Endothelial cell of umbilical vein (primary cell): ENCODE results near the gene ADARB1. TPM values are rescaled to one million over a fixed set of nuclear protein-coding genes. Genes with fewer than 3 reads are reported as not detected.

Source experiments
- BruUV-seq: library from RNA; stranded (reverse); fragments of 400-500 nt; replicated peaks from 2 replicates; lab custom pipeline; 2021; lab: Mats Ljungman, UMichigan
- CTCF ChIA-PET: fragments of 300-600, 350-600 bp; sonication (Branson Sonifier 250); formaldehyde crosslinking; loops from one replicate; lab custom pipeline; 2021; ENCODE audit warnings: antibody characterized with exemption, inconsistent platforms; lab: Charles Lee
- POLR2A ChIA-PET: fragments of 300-600, 350-600 bp; sonication (Branson Sonifier 250); formaldehyde crosslinking; loops from one replicate; lab custom pipeline; 2021; ENCODE audit warnings: antibody characterized with exemption, inconsistent platforms; lab: Charles Lee
- DNase-seq: peaks from one replicate; pipeline ENCODE4 v3.0.0-alpha.2; 2011; ENCODE audit warnings: low read depth, low spot score
- FAIRE-seq: peaks from 2 replicates; lab custom pipeline; 2011; peaks lifted over from hg19 to GRCh38; lab: Jason Lieb, UNC
- H2AFZ ChIP-seq: 2 replicates; pipeline ENCODE4 v1.6.0; 2012; ENCODE audit warnings: low read depth, low read length, control low read depth, inconsistent platforms
- H3K27ac ChIP-seq: 2 replicates; pipeline ENCODE4 v1.5.1; 2011; ENCODE audit warnings: low read depth, mild to moderate bottlenecking, control low read depth, low read length, moderate library complexity; ENCODE audit not compliant: insufficient read depth
- H3K27me3 ChIP-seq, 2 experiments: 2 replicates each; pipeline versions ENCODE4 v1.6.0 to v1.6.1; 2011; ENCODE audit warnings: low read length in 2 of 2, mixed read lengths in 1 of 2; ENCODE audit not compliant: control insufficient read depth in 2 of 2, insufficient read depth in 2 of 2
- H3K36me3 ChIP-seq, 2 experiments: 2 replicates in 1 of 2; 3 replicates in 1 of 2; pipeline ENCODE4 v1.5.1; 2011; ENCODE audit warnings: low read length in 2 of 2, mild to moderate bottlenecking in 1 of 2, moderate library complexity in 1 of 2; ENCODE audit not compliant: control insufficient read depth in 2 of 2, insufficient read depth in 2 of 2; ENCODE audit errors: extremely low read depth in 1 of 2
- H3K4me1 ChIP-seq: 3 replicates; pipeline ENCODE4 v1.5.1; 2011; ENCODE audit warnings: mild to moderate bottlenecking, low read length; ENCODE audit not compliant: control insufficient read depth, insufficient read depth; ENCODE audit errors: extremely low read depth
- H3K4me2 ChIP-seq: 2 replicates; pipeline ENCODE4 v1.6.1; 2011; ENCODE audit warnings: low read length, control low read depth, mixed read lengths; ENCODE audit not compliant: insufficient read depth
- H3K4me3 ChIP-seq, 3 experiments: fragments of 200-600 bp in 1 of 3; sonication (generic), shearing (Covaris generic) in 1 of 3; replicated peaks in 1 of 3; 2 replicates each; pipeline ENCODE4 v1.5.1; 2011 to 2016; ENCODE audit warnings: control low read depth in 3 of 3, low read length in 3 of 3, mild to moderate bottlenecking in 2 of 3, inconsistent platforms in 1 of 3, low read depth in 1 of 3, moderate library complexity in 1 of 3; ENCODE audit not compliant: insufficient read depth in 1 of 3
- H3K79me2 ChIP-seq: 2 replicates; pipeline ENCODE4 v1.6.0; 2012; ENCODE audit warnings: low read length, inconsistent platforms; ENCODE audit not compliant: control insufficient read depth, insufficient read depth
- H3K9ac ChIP-seq: replicated peaks from 2 replicates; pipeline ENCODE3; 2011; ENCODE audit warnings: low read length, control low read depth; ENCODE audit not compliant: insufficient read depth; ENCODE audit errors: extremely low read depth
- H3K9me1 ChIP-seq: replicated peaks from 3 replicates; pipeline ENCODE4 v1.6.0; 2011; ENCODE audit warnings: mild to moderate bottlenecking, low read length; ENCODE audit not compliant: control insufficient read depth, insufficient read depth; ENCODE audit errors: extremely low read depth
- H3K9me3 ChIP-seq: replicated peaks from 2 replicates; pipeline ENCODE4 v1.5.1; 2012; ENCODE audit warnings: low read length, inconsistent platforms; ENCODE audit not compliant: control insufficient read depth, insufficient read depth
- H4K20me1 ChIP-seq: replicated peaks from 2 replicates; pipeline ENCODE3; 2011; ENCODE audit warnings: mild to moderate bottlenecking, low read length; ENCODE audit not compliant: control insufficient read depth, insufficient read depth; ENCODE audit errors: extremely low read depth
- FOS ChIP-seq: IDR thresholded peaks from 2 replicates; pipeline ENCODE4 v1.6.1; 2011; ENCODE audit warnings: mild to moderate bottlenecking, low read length, moderate library complexity, borderline replicate concordance; ENCODE audit not compliant: insufficient read depth
- JUN ChIP-seq: IDR thresholded peaks from 2 replicates; pipeline ENCODE4 v1.6.1; 2011; ENCODE audit warnings: borderline replicate concordance, low read depth; ENCODE audit not compliant: insufficient read length, insufficient read depth
- MYC ChIP-seq: IDR thresholded peaks from one replicate; pipeline ENCODE4 v1.6.1; 2011; ENCODE audit warnings: mild to moderate bottlenecking, low read depth, low read length
- dilution Hi-C: fragments of 300-500 bp; cut with MboI; formaldehyde crosslinking; loops from one replicate; pipeline ENCODE4 v1.15.0; 2019; ENCODE audit warnings: low sequenced_read_pairs; ENCODE audit not compliant: extremely low pct_ligation_motif_present
- intact Hi-C: fragments of 100-400 bp; cut with micrococcal nuclease; formaldehyde crosslinking; loops from one replicate; pipeline ENCODE4 v1.10.0; 2022
- polyA plus RNA-seq, 4 experiments: library from polyadenylated mRNA; depleted of rRNA in 3 of 4; stranded (reverse) in 3 of 4; unstranded in 1 of 4; fragments of >200 nt; gene quantifications; 2 replicates each; pipeline versions ENCODE4 v1.2.1 to v1.2.3, GENCODE V29; 2011 to 2012; ENCODE audit warnings: missing spikeins in 1 of 4
- total RNA-seq: library from RNA; stranded (reverse); gene quantifications from 2 replicates; pipeline ENCODE4 v1.2.3, GENCODE V29; 2021
- TF ChIP-seq, protein P1 (sequence below), 2 donors: IDR thresholded peaks; 1 replicate in 1 of 2; 2 replicates in 1 of 2; pipeline ENCODE4 v1.5.1; 2011; ENCODE audit warnings: low read length in 2 of 2, mild to moderate bottlenecking in 2 of 2, moderate library complexity in 2 of 2, control low read depth in 1 of 2, inconsistent platforms in 1 of 2, low read depth in 1 of 2; ENCODE audit not compliant: insufficient read depth in 1 of 2; ENCODE audit errors: extremely low read depth in 1 of 2

Gene ADARB1
- total and polyA plus RNA-seq, 2 donors (not counting 3 experiments of a cell fraction or from before 2014, with no cell fraction given) = 32.5 to 54.3 TPM

DNA sequence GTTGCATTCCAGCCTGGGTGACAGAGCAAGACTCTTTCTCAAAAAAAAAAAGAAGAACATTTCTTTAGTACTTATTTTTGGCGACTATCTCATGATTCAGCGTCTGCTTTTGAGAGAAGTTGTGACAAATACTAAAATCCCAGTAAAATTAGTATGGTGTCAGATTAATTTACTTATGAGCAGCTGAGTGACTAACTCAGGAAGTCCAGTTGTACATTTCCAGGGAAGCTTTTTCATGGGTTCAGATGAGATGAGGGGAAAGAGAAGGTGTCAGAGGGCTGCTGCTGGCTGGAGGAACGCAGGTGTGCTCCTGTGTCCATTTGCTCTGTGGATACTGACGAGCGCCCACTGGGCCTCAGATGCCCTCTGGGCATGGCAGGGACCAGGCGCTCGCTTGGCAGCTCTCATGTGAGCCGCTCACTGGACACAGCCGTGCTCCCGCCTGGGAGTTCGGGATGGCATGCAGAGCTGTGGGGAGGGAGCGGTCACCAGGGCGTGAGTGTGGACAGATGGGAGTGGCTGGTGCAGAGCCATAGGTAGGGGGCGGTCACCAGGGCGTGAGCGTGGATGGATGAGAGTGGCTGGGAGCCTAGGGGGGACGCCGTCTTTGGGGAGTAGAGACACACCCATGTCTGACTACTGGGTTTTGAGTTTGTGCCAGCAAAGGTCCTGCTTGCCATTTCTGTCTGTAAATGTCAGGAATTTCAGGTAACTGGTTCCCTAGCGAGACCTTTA is 55.0 kb downstream of the ADARB1 start:
- no peaks in the 10 kb centered on the region for H4K20me1 ChIP-seq
- CTCF ChIA-PET = interaction anchor here (0.8 to 9.3 kb wide), 31 partner anchors 10 to 237 kb away, joined by 3 to 269 read pairs (median 7); partner anchors contain the start of gene ADARB1
- TF ChIP-seq JUN = peak; percentile 2
- TF ChIP-seq FOS = peak; percentile 26
- no peak for TF ChIP-seq MYC
- DNase-seq = peak; percentile 49
- peak overlapping the region; percentile 83 for H3K27ac ChIP-seq
- no peak overlapping the region for H2AFZ ChIP-seq
- H3K9me1 ChIP-seq = no peaks in the 10 kb centered on the region
- intact Hi-C loops (no loop called here), dilution Hi-C loops (loop anchor here (25.0 kb wide), 1 partner anchor 192 kb away; the partner anchor contains the start of gene SLX9)
- BruUV-seq = no TSS peak
- peak; percentile 55 for FAIRE-seq
- no peaks in the 10 kb centered on the region for H3K27me3 ChIP-seq
- no peak overlapping the region for H3K4me3 ChIP-seq
- H3K4me2 ChIP-seq = no peak overlapping the region
- H3K36me3 ChIP-seq = no peaks in the 10 kb centered on the region
- H3K4me1 ChIP-seq = peaks cover 45% of the 10 kb centered on the region
- no peak overlapping the region for H3K9ac ChIP-seq
- peaks cover 3% of the 10 kb centered on the region for H3K79me2 ChIP-seq
- no peaks in the 10 kb centered on the region for H3K9me3 ChIP-seq
- POLR2A ChIA-PET = interaction anchor here (1.5 kb wide), 1 partner anchor 27 kb away, joined by 4 read pairs; no protein-coding TSS in a partner anchor

DNA sequence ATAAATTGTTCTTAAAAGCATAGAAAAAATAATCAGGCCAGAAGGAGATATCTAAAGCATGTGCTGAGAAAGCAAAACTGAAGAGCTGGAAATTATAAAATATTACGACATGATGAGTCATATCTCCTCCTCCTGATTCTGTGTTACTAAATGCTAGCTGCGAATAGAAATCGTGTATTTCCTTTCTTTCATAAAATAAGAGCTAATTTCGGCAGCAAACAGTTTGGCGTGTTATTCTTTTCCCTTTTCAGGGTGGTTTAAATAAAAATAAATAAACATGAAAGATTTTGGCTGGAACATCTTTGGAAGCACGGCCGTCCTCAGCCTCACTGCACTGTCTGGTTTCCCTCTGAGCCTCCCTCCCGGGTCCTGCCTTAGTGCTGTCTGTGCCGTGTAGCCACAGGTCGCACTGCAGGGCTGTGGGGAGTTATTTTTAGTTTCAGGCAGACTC is 56.0 kb downstream of the ADARB1 start:
- peak overlapping the region; percentile 82 for H3K4me2 ChIP-seq
- H3K27ac ChIP-seq = peak overlapping the region; percentile 83
- TF ChIP-seq, protein P1, sequence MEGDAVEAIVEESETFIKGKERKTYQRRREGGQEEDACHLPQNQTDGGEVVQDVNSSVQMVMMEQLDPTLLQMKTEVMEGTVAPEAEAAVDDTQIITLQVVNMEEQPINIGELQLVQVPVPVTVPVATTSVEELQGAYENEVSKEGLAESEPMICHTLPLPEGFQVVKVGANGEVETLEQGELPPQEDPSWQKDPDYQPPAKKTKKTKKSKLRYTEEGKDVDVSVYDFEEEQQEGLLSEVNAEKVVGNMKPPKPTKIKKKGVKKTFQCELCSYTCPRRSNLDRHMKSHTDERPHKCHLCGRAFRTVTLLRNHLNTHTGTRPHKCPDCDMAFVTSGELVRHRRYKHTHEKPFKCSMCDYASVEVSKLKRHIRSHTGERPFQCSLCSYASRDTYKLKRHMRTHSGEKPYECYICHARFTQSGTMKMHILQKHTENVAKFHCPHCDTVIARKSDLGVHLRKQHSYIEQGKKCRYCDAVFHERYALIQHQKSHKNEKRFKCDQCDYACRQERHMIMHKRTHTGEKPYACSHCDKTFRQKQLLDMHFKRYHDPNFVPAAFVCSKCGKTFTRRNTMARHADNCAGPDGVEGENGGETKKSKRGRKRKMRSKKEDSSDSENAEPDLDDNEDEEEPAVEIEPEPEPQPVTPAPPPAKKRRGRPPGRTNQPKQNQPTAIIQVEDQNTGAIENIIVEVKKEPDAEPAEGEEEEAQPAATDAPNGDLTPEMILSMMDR (IDR thresholded peaks at IDR 0.05; ENCODE audit: extremely low read depth in 1 of 2, insufficient read depth in 1 of 2, low read depth in 1 of 2, low read length in 2 of 2) = no peak
- TF ChIP-seq JUN (peak; percentile 89), FOS (peak; percentile 90)
- DNase-seq (peak; percentile 72), FAIRE-seq (peak; percentile 96)
- H3K9me1 ChIP-seq = no peaks in the 10 kb centered on the region
- intact Hi-C loops (loop anchor here (5.0 kb wide), 1 partner anchor 258 kb away; the partner anchor contains the start of gene PTTG1IP), dilution Hi-C loops (loop anchor here (25.0 kb wide), 1 partner anchor 193 kb away; the partner anchor contains the start of gene SLX9)
- peak overlapping the region; percentile 9 to 56 (median 12) for H3K4me3 ChIP-seq
- CTCF ChIA-PET = interaction anchor here (0.6 to 9.3 kb wide), 14 partner anchors 9 to 223 kb away, joined by 3 to 269 read pairs (median 28); partner anchors contain the start of genes ADARB1 and SLX9
- H3K36me3 ChIP-seq = no peaks in the 10 kb centered on the region
- H3K79me2 ChIP-seq = peaks cover 3% of the 10 kb centered on the region
- peaks cover 45% of the 10 kb centered on the region for H3K4me1 ChIP-seq
- no peaks in the 10 kb centered on the region for H3K27me3 ChIP-seq
- H3K9me3 ChIP-seq = no peaks in the 10 kb centered on the region
- no peaks in the 10 kb centered on the region for H4K20me1 ChIP-seq
- no peak overlapping the region for H2AFZ ChIP-seq
- no TSS peak for BruUV-seq
- peak overlapping the region; percentile 59 for H3K9ac ChIP-seq
- POLR2A ChIA-PET = no interaction called here
